ENCODE results near the gene FBN1. TPM values are rescaled to one million over a fixed set of nuclear protein-coding genes. Genes with fewer than 3 reads are reported as not detected.

The FBN1 gene
- total RNA-seq, 1 donor from 2014 or later, result 12.6 TPM

GRCh38 chr15:48449734-48450133 lies 195.8 kb downstream of the FBN1 start:
- Mint-ChIP-seq H3K36me3 (ENCODE audit: unreplicated experiment) (no peaks in the 10 kb centered on the region), H3K27me3 (ENCODE audit: unreplicated experiment) (no peaks in the 10 kb centered on the region), H3K9me3 (ENCODE audit: unreplicated experiment) (no peaks in the 10 kb centered on the region), H3K4me1 (ENCODE audit: low read depth, unreplicated experiment) (peaks cover 10% of the 10 kb centered on the region), H3K4me3 (ENCODE audit: unreplicated experiment) (no peak overlapping the region), H3K27ac (ENCODE audit: unreplicated experiment) (no peak overlapping the region)
- TF ChIP-seq CTCF (IDR thresholded peaks at IDR 0.05; ENCODE audit: partially characterized antibody, unreplicated experiment), result no peak
- no peak for DNase-seq

GRCh38 chr15:48447657-48448056 lies 197.9 kb downstream of the FBN1 start:
- peaks cover 10% of the 10 kb centered on the region for H3K4me1 Mint-ChIP-seq (ENCODE audit: low read depth, unreplicated experiment)
- no peak overlapping the region for H3K4me3 Mint-ChIP-seq (ENCODE audit: unreplicated experiment)
- no peak for DNase-seq
- H3K36me3 Mint-ChIP-seq (ENCODE audit: unreplicated experiment), result no peaks in the 10 kb centered on the region
- no peaks in the 10 kb centered on the region for H3K27me3 Mint-ChIP-seq (ENCODE audit: unreplicated experiment)
- H3K9me3 Mint-ChIP-seq (ENCODE audit: unreplicated experiment), result no peaks in the 10 kb centered on the region
- H3K27ac Mint-ChIP-seq (ENCODE audit: unreplicated experiment), result no peak overlapping the region
- TF ChIP-seq CTCF (IDR thresholded peaks at IDR 0.05; ENCODE audit: partially characterized antibody, unreplicated experiment), result no peak

- Mint-ChIP-seq H3K4me3 (ENCODE audit: unreplicated experiment) (no peak overlapping the region), H3K9me3 (ENCODE audit: unreplicated experiment) (no peaks in the 10 kb centered on the region), H3K27me3 (ENCODE audit: unreplicated experiment) (no peaks in the 10 kb centered on the region), H3K36me3 (ENCODE audit: unreplicated experiment) (no peaks in the 10 kb centered on the region), H3K27ac (ENCODE audit: unreplicated experiment) (no peak overlapping the region), H3K4me1 (ENCODE audit: low read depth, unreplicated experiment) (peaks cover 9% of the 10 kb centered on the region)
- TF ChIP-seq CTCF (IDR thresholded peaks at IDR 0.05; ENCODE audit: partially characterized antibody, unreplicated experiment), result no peak
- DNase-seq, result no peak
These were observed 198.5 kb downstream of the FBN1 start for GRCh38 chr15:48447058-48447457.

GRCh38 chr15:48442011-48442410 lies 203.5 kb downstream of the FBN1 start:
- DNase-seq, result no peak
- Mint-ChIP-seq H3K36me3 (ENCODE audit: unreplicated experiment) (no peaks in the 10 kb centered on the region), H3K4me3 (ENCODE audit: unreplicated experiment) (no peak overlapping the region), H3K27ac (ENCODE audit: unreplicated experiment) (no peak overlapping the region), H3K9me3 (ENCODE audit: unreplicated experiment) (no peaks in the 10 kb centered on the region), H3K4me1 (ENCODE audit: low read depth, unreplicated experiment) (peaks cover 5% of the 10 kb centered on the region), H3K27me3 (ENCODE audit: unreplicated experiment) (no peaks in the 10 kb centered on the region)
- no peak for TF ChIP-seq CTCF (IDR thresholded peaks at IDR 0.05; ENCODE audit: partially characterized antibody, unreplicated experiment)

- H3K36me3 Mint-ChIP-seq (ENCODE audit: unreplicated experiment), result no peaks in the 10 kb centered on the region
- no peak overlapping the region for H3K27ac Mint-ChIP-seq (ENCODE audit: unreplicated experiment)
- no peak for TF ChIP-seq CTCF (IDR thresholded peaks at IDR 0.05; ENCODE audit: partially characterized antibody, unreplicated experiment)
- H3K27me3 Mint-ChIP-seq (ENCODE audit: unreplicated experiment), result no peaks in the 10 kb centered on the region
- H3K4me1 Mint-ChIP-seq (ENCODE audit: low read depth, unreplicated experiment), result peaks cover 5% of the 10 kb centered on the region
- DNase-seq, result peak; percentile 41
- no peaks in the 10 kb centered on the region for H3K9me3 Mint-ChIP-seq (ENCODE audit: unreplicated experiment)
- no peak overlapping the region for H3K4me3 Mint-ChIP-seq (ENCODE audit: unreplicated experiment)
These were observed 205.4 kb downstream of the FBN1 start for GRCh38 chr15:48440084-48440483.
